GM04504 (cell line): ENCODE measurements around the gene SLC22A23.

Experiments
- DNase-seq: peaks from one replicate; pipeline ENCODE4 v3.0.0-alpha.2; 2012; ENCODE audit warnings: low read depth

Gene SLC22A23

DNA sequence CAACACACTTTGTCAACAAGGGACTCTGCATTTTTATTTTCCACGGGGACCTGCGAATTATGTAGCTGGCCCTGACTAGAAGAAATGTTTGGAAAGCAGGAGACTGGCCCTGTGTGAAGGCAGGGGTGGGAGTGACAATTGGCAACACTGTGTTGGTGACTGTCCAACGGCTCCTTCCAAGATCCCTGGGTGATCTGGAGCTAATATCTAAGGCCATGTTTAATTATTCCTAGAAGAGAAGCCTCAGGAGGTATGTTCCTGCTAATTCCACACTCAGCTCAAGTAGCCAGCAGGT is 13.7 kb downstream of the SLC22A23 start:
- no peak for DNase-seq

DNA sequence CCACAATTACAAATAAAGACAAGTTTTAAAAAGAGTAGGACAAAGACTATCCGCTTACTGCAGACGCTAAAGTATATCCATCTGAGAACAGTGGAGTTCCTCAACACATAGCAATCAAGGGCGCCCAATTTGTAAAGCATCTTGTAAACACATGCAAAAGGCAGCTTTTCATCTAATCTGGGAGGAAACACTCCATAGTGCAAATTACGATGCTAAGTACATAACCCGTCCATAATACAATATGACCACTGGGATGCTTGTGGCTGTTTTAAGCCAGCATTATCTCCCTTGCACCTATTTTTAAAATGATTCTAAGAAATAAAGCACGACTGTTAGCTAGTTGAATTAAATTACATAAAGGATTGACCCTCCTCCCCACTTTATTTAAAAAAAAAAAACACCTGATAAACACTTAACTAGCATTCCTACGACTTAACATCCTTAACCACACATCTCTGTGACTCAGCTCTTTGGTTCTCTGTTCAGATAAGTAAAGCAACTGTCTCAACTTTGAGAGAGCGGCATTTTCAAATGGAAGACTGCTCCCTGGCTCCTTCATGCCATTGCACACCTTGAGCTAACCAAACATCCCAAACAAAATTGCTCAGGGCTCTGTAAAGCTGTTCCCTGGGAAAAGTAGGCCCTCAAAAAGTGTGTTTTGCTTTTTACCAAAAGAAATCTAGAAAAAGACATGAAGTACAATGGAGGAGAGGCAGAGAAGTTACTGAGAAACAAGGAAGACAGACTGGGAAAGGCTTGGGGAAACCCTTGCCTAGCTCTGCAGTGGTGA is 14.2 kb downstream of the SLC22A23 start:
- DNase-seq, result no peak

DNA sequence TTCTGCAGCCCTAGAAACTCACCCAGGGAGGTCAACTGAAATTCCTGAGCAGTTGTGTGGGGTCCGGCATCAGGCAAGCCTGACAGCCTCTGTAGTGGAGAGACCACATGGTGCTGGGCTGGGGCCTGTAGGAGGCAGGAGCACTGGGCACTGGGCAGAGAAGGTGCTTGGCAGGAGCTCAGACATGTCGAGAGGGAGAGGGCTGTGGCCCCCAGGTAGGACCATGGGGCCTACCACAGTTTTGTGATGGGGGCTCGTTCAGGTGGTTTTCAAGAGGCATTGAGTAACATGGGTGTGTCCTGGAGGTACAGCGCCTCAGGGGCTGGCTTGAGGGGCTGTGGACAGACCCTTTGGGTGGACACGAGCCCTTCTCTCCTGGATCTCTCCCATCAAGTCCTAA is 15.9 kb downstream of the SLC22A23 start:
- DNase-seq, result no peak

DNA sequence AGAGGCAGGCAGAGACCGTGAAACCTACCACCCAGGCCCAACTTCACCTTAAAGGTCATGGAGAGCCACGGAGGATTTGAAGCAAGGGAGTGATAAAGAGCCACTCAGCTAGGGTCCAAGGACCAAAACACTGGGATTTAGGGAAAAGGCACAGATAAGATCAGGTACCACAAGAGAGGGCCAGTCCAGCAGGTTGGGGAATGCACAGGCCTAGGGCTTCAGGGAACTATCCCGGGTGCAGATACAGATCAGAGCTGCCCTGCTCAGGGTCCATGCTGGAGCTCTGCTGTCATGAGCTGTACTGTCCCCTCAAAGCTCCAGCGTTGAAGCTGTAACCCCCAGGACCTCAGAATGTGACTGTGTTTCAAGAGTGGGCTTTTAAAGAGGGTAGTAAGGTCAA is 16.9 kb downstream of the SLC22A23 start:
- DNase-seq, result no peak

DNA sequence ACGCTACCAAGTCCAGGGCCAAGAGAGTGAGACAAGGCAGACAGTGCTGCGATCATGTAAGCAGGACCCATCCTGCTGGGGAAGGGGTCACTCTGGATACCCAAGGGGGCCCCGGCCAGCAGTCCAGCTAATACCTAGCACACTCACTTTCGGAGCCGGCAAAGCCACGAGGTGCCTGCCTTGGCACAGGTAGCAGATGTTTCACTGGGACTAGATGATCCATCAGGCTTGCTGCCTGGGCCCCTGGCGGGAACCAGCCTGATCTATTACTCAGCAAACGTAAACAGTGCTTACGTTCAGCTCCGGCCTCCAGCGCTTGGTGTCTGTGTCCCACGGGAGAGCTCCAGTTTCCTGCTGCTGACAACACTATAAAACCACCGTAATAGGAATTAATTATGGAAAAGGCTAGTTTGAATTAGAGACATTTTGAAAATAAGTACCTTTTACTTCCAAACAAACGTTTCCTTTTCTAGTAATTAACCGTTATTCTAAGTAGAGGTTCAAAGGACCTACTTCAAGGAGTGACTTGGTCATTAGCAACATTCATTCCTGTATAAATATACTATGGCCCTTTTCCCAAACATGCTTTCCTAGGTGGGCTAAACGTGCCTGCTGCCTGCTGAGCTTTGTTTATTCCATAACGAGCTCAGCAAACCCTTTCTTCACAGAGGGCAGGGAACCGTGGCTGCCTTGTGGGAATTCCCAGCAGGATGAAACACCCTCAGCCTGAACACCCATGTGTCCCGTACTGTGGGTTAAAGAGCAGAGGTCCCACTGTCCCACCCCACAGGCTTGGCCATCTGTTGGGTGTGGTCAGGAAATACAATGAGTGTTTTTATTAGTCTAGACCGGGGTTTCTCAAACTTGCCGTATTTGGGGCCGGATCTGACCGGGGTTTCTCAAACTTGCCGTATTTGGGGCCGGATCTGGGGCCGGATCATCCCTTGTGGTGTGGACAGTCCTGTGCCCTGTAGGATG is 18.4 kb downstream of the SLC22A23 start:
- DNase-seq, result peak; percentile 21

DNA sequence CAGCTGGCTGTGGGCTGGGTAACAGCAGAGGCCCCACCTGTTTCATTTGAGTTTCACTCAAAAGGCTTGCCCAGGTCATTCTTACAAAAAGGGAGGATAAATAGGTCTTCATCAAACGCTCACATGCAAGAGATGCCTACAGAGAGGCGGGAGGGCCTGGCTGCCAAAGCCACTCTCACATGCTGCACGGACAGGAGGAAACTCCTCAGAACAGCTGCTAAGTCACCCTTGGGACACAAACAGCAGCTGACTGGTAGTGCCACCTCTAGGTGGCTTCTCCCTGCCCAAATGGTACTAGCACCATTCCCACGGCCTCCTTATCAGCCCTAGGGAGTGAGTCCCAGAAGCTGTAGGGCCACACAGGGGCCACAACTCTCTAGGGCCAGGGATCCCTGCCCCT is 23.8 kb downstream of the SLC22A23 start:
- DNase-seq, result no peak

DNA sequence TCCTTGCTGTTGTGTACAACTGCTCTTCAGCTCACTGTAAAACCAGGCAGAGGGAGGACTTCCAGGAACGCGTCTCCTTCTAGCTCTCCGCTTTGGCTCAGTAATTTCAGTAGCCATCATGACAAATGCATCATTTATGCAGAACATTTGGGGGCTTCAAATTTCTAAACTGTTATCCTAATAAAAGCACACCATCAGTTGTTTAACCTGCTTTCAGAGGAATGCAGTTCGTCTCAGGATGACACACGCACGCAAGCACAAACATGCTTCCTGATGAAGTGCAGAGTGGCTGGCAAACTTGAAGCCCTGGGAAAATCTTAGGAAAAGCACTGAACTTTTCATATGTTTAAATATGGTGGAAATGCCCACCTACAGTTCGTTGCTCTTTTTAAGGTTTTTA is 24.4 kb downstream of the SLC22A23 start:
- DNase-seq, result no peak

DNA sequence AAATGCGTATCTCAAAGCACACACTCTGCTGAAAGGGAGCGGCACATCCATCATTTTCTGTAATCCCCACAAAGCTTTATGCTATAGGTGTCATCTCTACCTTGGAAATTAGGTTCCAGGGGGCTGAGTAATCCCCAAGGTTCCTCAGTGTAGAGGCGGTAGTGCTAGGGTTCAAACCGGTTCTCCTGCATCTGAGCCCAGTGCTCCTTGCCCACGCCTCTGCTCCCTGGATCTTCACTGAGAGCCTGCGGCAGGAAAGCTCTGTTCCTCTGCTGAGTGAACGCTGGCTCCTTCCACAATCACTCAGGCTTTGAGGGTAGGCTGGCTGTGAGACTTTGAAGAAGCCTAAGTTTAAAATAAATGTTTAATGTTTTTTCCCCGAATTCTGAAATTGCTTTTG is 24.9 kb downstream of the SLC22A23 start:
- DNase-seq, result no peak

DNA sequence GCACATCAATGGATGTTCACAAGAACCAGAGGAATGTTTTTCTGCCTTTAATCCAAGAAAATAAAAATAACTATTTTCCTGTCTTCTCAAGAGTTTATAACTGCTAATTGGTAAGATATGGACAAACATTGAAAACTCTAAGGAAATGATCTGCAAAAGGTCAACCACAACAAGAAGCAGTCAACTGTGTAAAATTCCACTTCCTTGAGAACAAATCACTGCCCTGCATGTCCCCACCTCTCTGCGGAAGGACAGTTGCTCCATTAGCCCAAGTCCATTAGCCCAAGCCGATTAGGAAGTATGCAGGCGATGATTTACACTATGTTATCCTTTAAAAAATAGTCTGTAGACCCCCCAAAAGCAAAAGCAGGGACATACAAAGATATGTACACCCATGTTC is 27.6 kb downstream of the SLC22A23 start:
- no peak for DNase-seq

DNA sequence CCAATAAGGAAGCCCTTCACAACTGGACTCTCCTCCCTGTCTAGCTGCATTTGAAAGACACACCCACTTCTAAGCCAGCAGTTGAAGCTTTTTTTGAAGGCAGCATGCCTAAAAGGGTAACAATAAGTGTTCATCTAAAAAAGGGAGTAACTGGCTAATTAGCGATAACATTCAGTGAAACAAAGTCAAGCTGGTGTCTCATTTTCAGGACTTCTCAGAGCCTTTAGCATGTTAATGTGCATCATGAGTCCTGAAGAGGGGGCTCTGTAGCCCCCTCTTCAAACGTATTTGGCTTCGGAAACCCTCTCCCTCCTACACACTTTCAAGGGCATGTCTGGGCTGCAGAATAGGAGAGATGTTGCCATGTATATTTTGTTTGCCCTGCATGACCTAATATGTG is 28.1 kb downstream of the SLC22A23 start:
- DNase-seq, result no peak

DNA sequence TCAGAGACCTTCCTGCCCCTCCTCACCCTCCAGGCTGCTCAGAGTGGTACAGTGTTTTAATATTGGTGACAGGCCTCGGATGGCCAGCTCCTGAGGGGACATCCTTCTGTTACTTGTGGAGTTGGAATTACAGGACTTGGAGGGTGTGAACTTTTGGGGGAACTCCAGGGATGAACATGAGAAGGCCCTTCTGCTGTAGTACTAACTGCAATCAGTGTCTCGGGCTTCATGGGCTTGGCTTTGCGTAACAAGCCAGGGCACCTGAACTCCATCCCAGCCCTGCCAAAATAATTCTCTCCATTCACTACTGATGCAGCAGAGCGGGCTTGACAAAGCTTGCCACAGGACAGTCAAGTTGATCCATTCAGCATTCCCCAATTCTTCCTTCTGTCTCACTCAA is 28.6 kb downstream of the SLC22A23 start:
- no peak for DNase-seq

DNA sequence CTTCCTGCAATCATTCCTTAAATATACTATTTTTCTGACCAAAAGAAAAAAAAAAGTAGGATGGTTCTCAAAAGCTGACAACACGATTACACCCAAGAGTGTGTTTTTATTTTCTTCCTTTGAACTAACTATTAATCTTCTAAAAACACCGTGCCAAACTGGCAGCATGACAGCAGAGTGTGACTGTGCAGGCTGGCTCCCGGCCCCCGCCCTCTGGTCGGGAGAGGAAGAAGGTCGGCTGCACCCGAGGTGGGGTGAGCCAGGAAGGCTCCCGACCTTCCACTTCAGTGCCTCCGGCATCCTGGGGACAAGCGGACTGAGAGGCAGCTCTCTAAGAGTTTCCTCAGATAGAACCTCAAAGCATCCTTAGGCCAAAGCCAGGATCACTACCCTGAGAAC is 29.2 kb downstream of the SLC22A23 start:
- peak; percentile 27 for DNase-seq

DNA sequence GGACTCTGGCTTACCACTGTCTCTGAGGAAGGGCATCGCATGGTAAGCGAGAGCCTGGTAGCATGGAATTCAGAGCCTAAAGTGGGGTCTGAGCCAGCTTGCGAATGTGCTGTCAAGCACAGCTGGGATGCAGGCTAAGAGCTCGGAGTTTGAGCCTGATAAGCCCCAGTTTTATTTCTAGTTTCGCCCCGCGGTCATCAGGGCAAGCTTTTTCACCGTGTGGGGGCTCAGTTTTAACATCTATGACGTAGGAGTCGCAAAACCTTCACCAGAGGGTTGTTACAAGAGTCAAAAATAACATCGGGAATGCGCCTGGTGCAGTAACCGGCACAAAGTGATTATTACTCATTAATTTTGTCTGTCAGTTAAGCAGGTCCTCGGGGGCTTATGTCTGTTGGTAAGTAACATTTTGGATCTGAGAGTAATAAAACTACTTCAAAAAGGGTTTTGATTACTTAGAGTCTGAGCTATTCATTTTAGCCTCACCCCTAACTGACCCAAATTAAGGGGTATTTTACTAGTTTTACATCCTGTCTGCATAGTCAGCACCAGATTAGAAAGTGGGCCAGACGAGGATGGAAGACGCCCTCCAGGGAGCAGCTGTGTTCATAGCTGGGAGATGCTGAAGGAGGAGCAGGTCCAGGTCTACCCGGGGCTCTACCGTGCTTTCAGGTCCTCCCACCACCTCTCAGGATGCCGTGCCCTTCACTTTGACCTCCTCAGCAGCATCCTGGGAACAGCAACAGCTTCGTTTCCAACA is 29.7 kb downstream of the SLC22A23 start:
- no peak for DNase-seq

DNA sequence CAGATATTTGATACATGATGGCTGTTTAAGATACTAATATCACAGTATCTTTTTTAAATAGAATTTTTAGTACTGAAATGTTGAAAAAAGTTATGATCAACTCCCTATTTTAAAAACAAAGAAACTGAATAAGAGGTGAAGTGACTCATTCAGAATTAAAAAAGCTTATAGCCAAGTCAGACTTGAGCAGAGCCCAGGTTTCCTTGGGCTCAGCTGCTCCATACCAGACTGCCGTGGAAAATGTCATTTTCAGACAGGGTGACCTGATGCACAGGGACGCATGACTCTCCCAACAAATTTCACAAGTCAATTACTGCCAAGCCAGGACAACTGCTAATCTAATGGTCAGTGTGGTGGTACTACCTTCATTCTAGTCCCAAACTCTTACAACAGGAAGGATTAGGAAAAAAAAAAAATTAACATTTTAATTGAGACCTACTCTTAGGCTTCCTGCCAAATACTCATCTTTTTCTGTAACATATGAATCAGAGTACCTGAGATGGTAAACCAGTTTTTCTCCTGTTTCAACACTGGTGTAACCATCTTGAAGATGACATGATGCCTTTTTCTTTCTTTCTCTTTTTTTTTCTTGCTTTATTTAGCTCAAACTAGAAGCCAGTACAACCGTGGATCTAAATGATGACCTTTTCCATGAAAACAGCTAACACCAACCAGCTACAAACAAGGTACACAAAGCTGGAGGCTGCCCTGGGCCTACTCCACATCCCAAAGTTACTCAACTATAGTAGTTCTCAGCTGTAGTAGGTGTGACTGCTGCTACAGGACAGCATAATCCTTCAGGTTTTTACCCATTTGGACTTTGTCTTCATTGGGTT is 30.5 kb downstream of the SLC22A23 start:
- DNase-seq, result no peak

DNA sequence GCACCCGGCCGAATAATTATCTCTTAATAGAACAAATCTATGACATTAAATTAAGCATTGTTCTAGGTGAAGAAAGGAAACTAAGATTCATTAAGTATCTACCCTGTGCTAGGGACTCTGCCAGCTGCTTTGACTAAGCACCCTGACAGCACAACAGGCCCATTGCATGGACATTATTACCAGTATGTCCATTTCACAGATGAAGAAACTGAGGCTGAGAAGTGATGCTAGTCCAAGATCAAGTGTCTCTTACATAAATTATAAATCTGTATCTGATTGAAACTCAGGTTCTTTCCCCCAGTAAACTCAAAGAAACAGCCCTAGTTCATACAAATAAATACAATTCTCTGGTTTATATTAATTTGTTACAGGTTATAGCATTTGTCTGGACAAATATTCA is 31.3 kb downstream of the SLC22A23 start:
- DNase-seq, result no peak

DNA sequence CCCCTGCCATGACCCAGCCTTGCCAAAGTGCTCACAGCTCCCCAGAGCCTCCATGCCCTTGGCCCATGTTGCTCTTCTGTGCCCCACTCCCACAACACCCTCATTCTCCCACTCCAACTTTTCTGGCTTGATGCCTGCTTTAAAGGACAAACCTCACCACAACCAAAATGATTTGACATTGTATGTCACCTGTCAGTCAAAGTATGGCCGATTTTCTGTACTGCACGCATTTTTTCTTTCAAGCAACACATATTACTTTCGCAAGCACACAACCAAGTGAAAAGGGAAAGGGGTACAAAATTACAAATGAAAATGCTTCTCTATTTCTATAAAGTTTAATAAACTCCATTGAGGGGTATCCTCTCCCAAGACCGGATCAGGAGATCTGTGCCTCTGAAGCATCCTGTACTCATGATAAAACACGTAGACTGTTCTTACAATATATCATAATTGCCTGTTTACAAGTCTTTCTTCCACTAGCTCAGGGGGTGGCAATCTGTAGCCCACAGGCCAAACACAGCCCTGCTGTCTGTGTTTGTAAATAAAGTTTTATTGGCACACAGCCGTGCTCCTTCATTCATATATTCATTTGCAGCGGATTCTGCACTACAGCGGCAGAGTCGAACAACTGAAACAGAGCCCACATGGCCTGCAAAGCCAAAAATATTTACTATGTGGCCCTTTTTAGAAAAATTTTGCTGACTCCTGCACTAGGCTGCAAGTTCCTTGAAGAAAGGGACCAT is 32.5 kb downstream of the SLC22A23 start:
- no peak for DNase-seq

DNA sequence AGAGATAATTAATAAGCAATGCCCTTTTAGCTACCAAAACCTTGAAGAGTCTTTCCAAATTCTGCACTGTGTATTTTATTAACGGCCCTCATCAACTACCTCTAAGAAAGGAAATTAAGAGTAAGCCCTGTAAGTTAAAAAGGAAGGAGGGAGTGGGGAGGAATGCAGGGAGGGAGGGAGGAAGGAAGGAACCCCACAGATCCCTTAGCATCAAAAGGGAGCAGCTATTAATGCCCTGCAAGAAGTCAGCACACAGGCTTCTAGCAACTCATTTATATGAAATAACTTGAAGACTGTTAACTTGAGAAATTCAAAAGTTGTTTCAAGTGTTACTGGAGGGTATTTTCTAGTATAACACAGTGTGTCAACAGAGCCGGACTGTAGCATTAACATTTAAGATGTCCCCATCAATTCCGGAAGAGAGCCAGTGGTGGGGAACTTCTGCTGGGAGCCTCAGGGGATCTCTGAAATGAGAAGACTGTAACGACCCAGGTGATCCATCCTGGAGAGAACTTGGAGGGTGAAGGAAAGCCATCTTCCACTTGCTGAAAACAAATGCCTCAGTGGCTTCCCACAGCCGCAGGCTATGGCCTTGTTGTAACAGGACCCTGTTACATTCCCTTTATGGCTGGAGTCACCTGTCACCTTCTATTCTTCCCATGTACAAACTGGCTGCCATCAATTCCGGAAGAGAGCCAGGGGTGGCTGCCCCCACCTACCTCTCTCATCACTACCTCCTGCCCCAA is 33.2 kb downstream of the SLC22A23 start:
- no peak for DNase-seq

DNA sequence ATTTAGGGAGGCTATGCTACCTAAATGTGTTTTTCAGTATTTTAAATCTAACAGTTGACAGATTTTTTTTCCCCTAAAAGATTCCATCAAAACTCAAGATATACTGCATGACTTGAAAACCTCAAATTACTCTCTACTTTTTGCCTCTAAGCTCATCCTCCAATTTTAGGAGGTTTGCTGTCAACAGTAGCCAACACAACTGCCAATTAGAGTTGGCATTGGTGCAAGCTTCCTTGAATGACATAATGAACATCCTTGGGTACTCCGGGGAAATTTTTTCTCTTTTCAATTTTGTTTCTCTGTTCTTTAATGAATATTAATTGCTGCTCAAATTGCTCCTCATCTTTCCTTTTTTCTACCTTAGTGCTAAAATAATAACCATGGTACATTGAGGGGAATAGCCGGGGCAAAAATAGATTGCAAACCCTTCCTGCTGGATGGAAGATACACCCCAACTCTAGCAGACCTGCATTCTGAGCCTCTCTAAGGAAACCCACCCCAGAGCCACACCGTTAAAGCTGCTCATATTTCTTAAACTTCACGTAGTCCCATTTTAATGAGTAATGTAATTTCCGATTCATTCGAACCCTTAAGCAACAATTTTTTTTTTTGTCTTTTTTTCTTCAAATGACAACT is 34.3 kb downstream of the SLC22A23 start:
- no peak for DNase-seq

DNA sequence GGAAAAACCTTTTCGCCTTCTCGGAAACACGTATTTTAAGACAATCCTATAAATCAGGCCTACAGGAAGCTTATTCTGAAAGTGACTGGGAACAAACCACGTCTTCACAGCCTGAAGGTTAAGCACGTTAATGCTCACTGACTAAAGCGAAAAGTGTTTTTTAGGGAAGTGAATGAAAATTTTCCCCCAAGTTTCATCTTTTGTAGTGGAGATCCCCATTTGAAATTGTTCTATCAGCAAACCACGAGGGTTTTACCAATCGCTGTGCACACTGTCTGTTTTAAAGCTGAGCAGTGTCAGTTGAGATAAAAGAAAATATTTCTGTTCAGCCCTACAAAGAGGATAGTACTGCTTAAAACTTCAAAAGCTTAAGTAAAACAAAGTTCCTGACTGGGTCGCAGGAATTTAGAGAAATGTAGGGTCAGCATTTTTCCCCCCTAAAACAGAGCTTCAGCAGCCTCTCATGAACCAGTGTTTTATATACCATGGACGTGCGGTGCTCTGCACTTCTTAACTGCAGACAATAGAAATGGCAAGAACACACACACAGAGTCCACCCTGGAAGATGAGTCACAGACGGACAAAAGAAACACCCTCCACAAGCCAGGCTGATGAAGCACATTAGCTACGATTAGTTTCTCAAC is 34.9 kb downstream of the SLC22A23 start:
- no peak for DNase-seq
